ENCODE results near the gene SLTM. TPM values are rescaled to one million over a fixed set of nuclear protein-coding genes. Genes with fewer than 3 reads are reported as not detected.

The SLTM gene
- total RNA-seq, 1 donor: 77.8 TPM

DNA sequence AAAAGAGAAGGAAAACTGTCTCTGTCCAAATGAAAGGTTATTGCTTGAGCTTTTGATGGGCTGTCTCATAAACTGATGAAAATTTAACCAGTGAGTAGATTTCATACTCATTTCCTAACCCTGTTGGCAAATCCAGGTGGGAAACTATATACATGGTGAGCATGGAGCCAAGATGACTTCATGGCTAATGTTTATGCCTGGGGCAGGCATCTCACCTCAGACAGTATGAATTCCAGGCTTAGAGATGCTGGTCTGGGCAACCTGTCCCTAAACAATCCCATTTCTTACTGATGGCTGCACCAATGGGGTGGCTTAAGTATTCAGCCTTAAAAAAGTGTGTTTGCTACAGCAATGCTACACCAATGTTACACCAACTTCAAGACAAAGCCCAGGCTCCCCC, 58.1 kb downstream of the SLTM start:
- no peaks in the 10 kb centered on the region for H3K79me2 ChIP-seq (ENCODE audit: insufficient read depth, low read length)
- DNase-seq (ENCODE audit: insufficient read length, low spot score, missing footprints): no peak
- no peaks in the 10 kb centered on the region for H3K27me3 ChIP-seq (ENCODE audit: insufficient read depth, low read length)
- H2AFZ ChIP-seq (ENCODE audit: low read length): no peak overlapping the region
- H3K9me3 ChIP-seq (ENCODE audit: low read depth, low read length): no peaks in the 10 kb centered on the region
- no peaks in the 10 kb centered on the region for H4K20me1 ChIP-seq (ENCODE audit: insufficient read depth, low read length)
- TF ChIP-seq, protein P1, sequence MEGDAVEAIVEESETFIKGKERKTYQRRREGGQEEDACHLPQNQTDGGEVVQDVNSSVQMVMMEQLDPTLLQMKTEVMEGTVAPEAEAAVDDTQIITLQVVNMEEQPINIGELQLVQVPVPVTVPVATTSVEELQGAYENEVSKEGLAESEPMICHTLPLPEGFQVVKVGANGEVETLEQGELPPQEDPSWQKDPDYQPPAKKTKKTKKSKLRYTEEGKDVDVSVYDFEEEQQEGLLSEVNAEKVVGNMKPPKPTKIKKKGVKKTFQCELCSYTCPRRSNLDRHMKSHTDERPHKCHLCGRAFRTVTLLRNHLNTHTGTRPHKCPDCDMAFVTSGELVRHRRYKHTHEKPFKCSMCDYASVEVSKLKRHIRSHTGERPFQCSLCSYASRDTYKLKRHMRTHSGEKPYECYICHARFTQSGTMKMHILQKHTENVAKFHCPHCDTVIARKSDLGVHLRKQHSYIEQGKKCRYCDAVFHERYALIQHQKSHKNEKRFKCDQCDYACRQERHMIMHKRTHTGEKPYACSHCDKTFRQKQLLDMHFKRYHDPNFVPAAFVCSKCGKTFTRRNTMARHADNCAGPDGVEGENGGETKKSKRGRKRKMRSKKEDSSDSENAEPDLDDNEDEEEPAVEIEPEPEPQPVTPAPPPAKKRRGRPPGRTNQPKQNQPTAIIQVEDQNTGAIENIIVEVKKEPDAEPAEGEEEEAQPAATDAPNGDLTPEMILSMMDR (IDR thresholded peaks at IDR 0.05; ENCODE audit: extremely low read depth, low read depth, low read length): no peak
- no peak overlapping the region for H3K27ac ChIP-seq (ENCODE audit: low read depth, low read length)
- no peak overlapping the region for H3K4me3 ChIP-seq (ENCODE audit: insufficient read depth, low read length)
- peaks cover 13% of the 10 kb centered on the region for H3K4me1 ChIP-seq (ENCODE audit: insufficient read depth, low read length)
- H3K36me3 ChIP-seq (ENCODE audit: insufficient read depth, low read length): peaks cover 26% of the 10 kb centered on the region
- no peak overlapping the region for H3K4me2 ChIP-seq (ENCODE audit: insufficient read depth, low read length)

DNA sequence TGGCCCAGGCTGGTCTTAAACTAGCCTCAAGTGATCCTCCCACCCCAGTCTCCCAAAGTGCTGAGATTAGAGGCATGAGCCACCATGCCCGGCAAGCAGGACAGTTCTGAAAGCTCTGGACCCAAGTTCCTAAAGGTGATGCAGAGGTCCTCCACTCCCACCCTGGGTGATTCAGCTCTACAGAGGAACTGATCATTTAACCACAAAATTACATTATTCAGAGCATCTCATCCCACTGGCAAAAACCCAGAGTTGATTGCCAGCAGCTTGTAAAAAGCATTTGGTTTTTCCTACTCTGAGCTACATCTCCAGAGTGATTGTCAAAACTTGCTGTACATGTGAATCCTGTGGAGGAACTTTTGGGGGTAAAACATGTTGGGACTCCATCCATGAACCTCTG, 60.2 kb downstream of the SLTM start:
- H4K20me1 ChIP-seq (ENCODE audit: insufficient read depth, low read length): no peaks in the 10 kb centered on the region
- no peaks in the 10 kb centered on the region for H3K9me3 ChIP-seq (ENCODE audit: low read depth, low read length)
- H3K4me3 ChIP-seq (ENCODE audit: insufficient read depth, low read length): no peak overlapping the region
- H3K36me3 ChIP-seq (ENCODE audit: insufficient read depth, low read length): peaks cover 6% of the 10 kb centered on the region
- no peaks in the 10 kb centered on the region for H3K79me2 ChIP-seq (ENCODE audit: insufficient read depth, low read length)
- H3K27me3 ChIP-seq (ENCODE audit: insufficient read depth, low read length): no peaks in the 10 kb centered on the region
- H2AFZ ChIP-seq (ENCODE audit: low read length): no peak overlapping the region
- H3K4me1 ChIP-seq (ENCODE audit: insufficient read depth, low read length): peaks cover 13% of the 10 kb centered on the region
- TF ChIP-seq, protein P1 (IDR thresholded peaks at IDR 0.05; ENCODE audit: extremely low read depth, low read depth, low read length): no peak
- peak; percentile 86 for DNase-seq (ENCODE audit: insufficient read length, low spot score, missing footprints)
- no peak overlapping the region for H3K27ac ChIP-seq (ENCODE audit: low read depth, low read length)
- H3K4me2 ChIP-seq (ENCODE audit: insufficient read depth, low read length): peak overlapping the region; percentile 71

- Histone ChIP-seq H2AFZ (ENCODE audit: low read length) (no peak overlapping the region), H3K36me3 (ENCODE audit: insufficient read depth, low read length) (no peaks in the 10 kb centered on the region), H3K79me2 (ENCODE audit: insufficient read depth, low read length) (no peaks in the 10 kb centered on the region), H4K20me1 (ENCODE audit: insufficient read depth, low read length) (no peaks in the 10 kb centered on the region), H3K4me3 (ENCODE audit: insufficient read depth, low read length) (no peak overlapping the region), H3K4me2 (ENCODE audit: insufficient read depth, low read length) (no peak overlapping the region), H3K27me3 (ENCODE audit: insufficient read depth, low read length) (no peaks in the 10 kb centered on the region), H3K27ac (ENCODE audit: low read depth, low read length) (no peak overlapping the region), H3K9me3 (ENCODE audit: low read depth, low read length) (no peaks in the 10 kb centered on the region), H3K4me1 (ENCODE audit: insufficient read depth, low read length) (peaks cover 10% of the 10 kb centered on the region)
- TF ChIP-seq, protein P1 (IDR thresholded peaks at IDR 0.05; ENCODE audit: extremely low read depth, low read depth, low read length): no peak
- DNase-seq (ENCODE audit: insufficient read length, low spot score, missing footprints): no peak
These were observed 63.0 kb downstream of the SLTM start for GRCh38 chr15:58870451-58870850.

DNA sequence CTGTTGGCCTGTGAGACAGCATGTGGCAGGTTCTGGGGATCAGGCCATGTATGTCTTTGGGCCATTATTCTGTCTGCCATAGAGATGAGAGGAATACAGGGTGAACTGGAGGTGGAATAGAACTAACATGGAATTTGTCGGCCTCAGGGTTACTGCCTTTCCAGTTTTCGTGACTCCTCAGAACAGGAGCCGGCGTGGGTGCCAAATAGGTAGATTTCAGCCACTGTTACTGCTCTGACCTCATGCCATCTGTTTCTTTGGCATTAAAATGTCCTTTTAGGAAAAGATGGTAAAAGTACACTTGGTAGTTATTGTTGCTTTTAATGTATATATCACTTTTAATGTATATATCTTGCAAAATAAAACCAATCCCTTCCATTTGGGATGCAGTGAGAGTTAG, 65.6 kb downstream of the SLTM start:
- no peaks in the 10 kb centered on the region for H3K79me2 ChIP-seq (ENCODE audit: insufficient read depth, low read length)
- H3K4me2 ChIP-seq (ENCODE audit: insufficient read depth, low read length): no peak overlapping the region
- TF ChIP-seq, protein P1 (IDR thresholded peaks at IDR 0.05; ENCODE audit: extremely low read depth, low read depth, low read length): no peak
- peaks cover 3% of the 10 kb centered on the region for H3K4me1 ChIP-seq (ENCODE audit: insufficient read depth, low read length)
- no peak for DNase-seq (ENCODE audit: insufficient read length, low spot score, missing footprints)
- H3K36me3 ChIP-seq (ENCODE audit: insufficient read depth, low read length): no peaks in the 10 kb centered on the region
- no peaks in the 10 kb centered on the region for H4K20me1 ChIP-seq (ENCODE audit: insufficient read depth, low read length)
- H3K4me3 ChIP-seq (ENCODE audit: insufficient read depth, low read length): no peak overlapping the region
- H2AFZ ChIP-seq (ENCODE audit: low read length): no peak overlapping the region
- no peaks in the 10 kb centered on the region for H3K27me3 ChIP-seq (ENCODE audit: insufficient read depth, low read length)
- H3K9me3 ChIP-seq (ENCODE audit: low read depth, low read length): no peaks in the 10 kb centered on the region
- H3K27ac ChIP-seq (ENCODE audit: low read depth, low read length): no peak overlapping the region
